HG03103 (cell line): ENCODE data around the gene RERE.

Source experiments
- ATAC-seq: cut with Tn5 transposase; IDR thresholded peaks from one replicate; pipeline ENCODE4 v1.9.1; 2021; ENCODE audit warnings: low read depth; ENCODE audit not compliant: unreplicated experiment

Gene RERE

GRCh38 chr1:8325771-8326170 lies 491.7 kb downstream of the RERE start:
- ATAC-seq, result no peak

GRCh38 chr1:8324176-8324810 lies 493.1 kb downstream of the RERE start:
- no peak for ATAC-seq

- no peak for ATAC-seq
These were observed 493.7 kb downstream of the RERE start for GRCh38 chr1:8323706-8324105.

- ATAC-seq, result no peak
These were observed 495.8 kb downstream of the RERE start for GRCh38 chr1:8321612-8322011.

GRCh38 chr1:8318436-8318835 lies 499.0 kb downstream of the RERE start:
- no peak for ATAC-seq

GRCh38 chr1:8317647-8318381 lies 499.6 kb downstream of the RERE start, which contains the start of gene SLC45A1:
Gene SLC45A1 (plus strand): TSS chr1:8318114. CDS start chr1:8324330, 6,216 bp downstream.
- no peak for ATAC-seq

GRCh38 chr1:8315573-8316475 lies 501.6 kb downstream of the RERE start:
- ATAC-seq, result no peak

- no peak for ATAC-seq
These were observed 502.8 kb downstream of the RERE start for GRCh38 chr1:8314346-8315280.

GRCh38 chr1:8313231-8313630 lies 504.2 kb downstream of the RERE start:
- ATAC-seq, result no peak

- no peak for ATAC-seq
These were observed 504.9 kb downstream of the RERE start for GRCh38 chr1:8312235-8313218.

GRCh38 chr1:8311068-8311718 lies 506.2 kb downstream of the RERE start:
- no peak for ATAC-seq

- ATAC-seq, result no peak
These were observed 509.8 kb downstream of the RERE start for GRCh38 chr1:8307628-8308027.

GRCh38 chr1:8303876-8304275 lies 513.6 kb downstream of the RERE start:
- ATAC-seq, result no peak

- ATAC-seq, result no peak
These were observed 514.3 kb downstream of the RERE start for GRCh38 chr1:8303141-8303540.
